Stimulated activated CD8-positive, alpha-beta memory T cell treated with anti-CD3 and anti-CD28 coated beads, Interleukin-12 subunit alpha, Interleukin-12 subunit beta, amount 100 ng/mL, for 24 hours (primary cell): ENCODE measurements around the gene OTUB1.
A peak's percentile ranks its signal among the peaks of the same experiment; 100 is the strongest.
"Not testable (repeated sequence)": the region's sequence is repeated elsewhere in the genome, so short reads cannot be mapped to it uniquely, and the experiment has no call there.

Experiments
- DNase-seq: peaks from one replicate; pipeline ENCODE4 v3.0.0-alpha.2; 2020; ENCODE audit errors: extremely low read depth

Gene OTUB1, protein sequence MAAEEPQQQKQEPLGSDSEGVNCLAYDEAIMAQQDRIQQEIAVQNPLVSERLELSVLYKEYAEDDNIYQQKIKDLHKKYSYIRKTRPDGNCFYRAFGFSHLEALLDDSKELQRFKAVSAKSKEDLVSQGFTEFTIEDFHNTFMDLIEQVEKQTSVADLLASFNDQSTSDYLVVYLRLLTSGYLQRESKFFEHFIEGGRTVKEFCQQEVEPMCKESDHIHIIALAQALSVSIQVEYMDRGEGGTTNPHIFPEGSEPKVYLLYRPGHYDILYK

DNA sequence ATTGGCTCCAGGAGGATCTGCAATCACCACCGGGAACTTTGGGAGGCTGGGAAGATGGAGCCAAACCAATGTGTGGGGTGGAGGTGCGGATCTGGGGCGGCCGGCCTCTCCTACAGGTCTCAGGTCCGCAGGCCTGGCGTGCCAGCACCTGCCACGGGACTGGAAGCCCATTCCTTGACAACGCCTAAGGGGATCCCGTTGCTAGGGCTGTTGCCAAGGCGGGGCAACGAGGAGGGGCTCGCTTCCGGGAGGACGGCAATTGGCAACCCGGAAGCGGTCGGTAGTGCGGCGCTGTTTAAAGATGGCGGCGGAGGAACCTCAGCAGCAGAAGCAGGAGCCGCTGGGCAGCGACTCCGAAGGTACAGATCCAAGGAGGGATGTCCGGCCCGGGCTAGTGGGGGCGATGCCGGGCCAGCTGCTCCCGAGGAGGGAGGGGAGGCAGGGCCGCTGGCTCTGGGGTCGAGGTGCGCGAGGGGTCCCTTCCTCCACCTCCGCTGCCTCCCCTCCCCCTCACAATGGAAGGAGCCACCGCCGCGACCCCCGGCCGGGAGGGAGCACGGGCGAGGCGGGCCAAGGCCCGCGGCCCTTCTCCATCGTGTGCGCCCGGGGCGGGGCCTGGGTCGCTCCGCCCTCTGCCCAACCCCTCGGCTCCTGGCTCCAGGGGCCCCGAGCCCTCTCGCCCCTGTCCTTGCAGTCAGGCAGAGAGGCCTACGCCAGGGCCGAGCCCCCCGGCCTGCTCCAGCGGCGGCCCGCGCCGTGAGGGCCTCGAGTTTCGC lies at the start of gene OTUB1:
TSS of gene OTUB1 (plus strand) at position 283 of the 776 bp plus-strand sequence. CDS start at position 302, 19 bp downstream.
- peak; percentile 79 for DNase-seq

DNA sequence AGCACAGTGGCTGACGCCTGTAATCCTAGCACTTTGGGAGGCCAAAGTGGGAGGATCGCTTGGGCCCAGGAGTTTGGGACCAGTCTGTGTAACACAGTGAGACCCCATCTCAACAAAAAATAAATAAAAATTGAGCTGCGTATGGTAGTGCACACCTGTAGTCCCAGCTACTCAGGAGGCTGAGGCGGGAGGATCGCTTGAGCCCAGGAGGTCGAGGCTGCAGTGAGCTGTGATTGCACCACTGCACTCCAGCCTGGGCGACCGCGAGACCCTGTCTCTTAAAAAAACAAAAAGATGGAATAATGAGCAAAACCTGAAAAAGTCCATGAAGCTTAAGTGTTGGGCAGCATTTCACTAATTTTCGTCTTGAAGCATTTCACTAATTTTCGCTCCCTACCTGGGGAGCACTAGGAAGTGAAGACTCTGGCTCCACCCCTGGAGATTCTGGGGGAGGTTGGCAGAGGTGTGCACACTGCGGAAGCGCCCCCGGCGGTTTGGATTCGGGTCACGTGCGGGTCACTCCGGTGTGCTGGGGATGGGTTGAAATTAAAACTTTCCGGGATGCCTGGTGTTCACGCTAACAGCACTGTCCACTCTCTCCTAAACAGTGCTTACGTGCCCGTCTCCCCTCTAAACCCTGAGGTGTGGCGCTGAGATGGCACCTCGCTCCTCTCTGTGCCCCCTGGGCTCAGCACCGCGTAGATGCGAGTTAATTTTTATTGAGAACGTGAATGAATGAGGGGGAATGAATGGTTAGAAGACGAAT lies 48.3 kb upstream of the OTUB1 start:
- DNase-seq: no peak

DNA sequence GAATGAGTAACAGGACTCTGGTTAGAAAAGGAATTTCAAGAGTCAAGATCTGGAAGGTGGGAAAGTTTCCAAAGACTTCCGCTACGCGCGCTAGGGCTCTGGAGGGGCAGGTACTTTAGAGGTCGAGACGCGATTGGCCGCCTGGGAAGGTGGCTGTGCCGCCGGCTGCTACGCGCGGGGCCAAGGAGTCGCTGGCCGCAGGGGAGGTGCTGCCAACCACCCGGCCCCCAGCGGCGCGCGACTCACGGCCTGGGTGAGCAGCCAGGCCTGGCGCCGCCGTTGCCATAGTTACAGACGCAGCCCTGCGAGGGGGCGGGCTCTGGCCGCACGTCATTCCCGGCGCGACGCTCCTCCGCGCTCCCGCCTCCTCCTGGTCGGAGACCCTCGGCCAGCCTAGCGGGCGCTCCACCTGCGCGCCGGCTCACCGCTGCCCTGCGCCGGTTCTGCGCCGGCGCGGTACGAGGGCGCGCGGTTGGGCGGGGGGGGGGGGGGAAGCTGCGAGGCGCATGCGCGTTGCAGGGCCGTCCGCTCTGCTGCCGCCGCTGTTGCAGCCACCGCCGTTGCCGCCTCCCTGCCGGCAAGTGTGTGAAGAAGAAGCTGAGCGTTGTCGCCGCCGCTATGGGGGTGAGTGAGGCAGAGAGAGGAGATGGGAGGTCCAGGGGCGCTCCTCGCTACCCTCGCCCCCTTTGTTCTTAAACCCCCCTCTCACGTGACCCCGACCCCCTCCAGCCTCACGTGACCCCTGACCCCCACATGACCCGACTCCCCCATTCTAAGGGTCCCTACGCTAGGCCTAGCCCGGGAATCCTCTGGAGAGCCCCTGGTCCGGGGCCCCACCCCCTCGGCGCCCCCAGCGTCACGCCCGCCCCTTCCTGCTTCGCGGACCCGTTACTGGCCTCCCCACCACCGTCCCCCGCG lies 47.5 kb upstream of the OTUB1 start, which contains the start of gene NAA40:
TSS of gene NAA40 (plus strand) at position 524 of the 918 bp plus-strand sequence. CDS start at position 619, 95 bp downstream.
- DNase-seq: peak; percentile 91

DNA sequence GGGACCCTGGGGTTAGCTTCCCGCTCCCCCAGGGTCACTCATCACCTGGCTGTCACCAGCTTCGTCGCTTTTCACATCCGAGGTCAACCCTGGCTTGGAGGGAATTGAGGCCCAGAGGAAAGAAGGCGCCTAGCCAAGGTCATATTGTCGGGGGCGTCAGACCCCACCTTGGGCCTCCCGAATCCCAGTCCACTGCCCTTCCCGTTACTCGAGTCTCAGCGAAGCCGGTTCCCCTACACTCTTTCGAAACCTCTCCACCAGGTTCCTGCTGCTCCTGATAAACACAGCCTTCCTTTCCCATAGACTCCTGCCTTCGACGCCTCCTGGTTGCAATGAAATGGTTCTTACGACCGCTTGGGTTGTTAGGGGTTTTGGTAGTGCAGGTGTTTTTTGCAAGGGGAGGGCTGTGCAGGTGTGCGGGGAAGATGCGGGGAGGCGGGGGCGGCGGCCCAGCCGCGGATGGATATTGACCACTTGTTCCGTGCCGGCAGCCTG lies 46.8 kb upstream of the OTUB1 start:
- no peak for DNase-seq

DNA sequence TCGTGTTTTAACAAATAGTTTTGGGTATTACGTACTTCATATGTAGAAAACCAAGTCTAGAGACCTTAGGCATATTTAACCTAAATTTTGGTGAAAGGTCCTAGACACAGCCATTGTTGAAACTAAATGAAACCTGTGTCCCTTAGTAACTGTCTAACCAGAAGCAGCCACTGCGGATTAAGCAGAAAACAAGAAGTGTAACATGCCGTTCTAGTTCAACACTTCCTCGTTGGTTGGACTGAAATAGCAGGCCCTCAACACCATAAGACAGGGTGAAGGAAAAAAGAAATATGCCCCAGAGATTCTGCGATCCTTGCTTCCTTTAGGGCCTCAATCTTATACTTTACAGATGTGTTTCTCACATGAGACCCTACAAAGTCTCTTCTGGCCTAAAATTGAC lies 45.5 kb upstream of the OTUB1 start:
- no peak for DNase-seq

DNA sequence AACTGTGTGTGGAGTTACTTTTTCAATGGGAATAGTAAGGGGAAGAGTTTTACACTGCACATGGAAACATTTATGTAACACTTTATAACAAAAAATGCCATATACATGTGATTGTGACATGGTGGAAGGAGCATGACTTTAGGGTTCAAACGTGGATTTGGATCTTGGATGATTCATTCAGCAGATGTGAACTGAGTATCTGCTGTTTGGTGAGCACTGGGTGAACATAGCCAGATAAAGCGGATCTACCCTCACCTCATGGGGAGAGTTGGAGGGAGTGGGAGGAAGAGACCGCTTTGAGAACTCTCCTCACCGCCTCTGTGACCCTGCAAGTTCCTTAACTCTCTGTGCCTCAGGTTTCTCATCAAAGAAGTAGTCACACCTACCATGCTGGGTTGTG lies 44.3 kb upstream of the OTUB1 start:
- no peak for DNase-seq

DNA sequence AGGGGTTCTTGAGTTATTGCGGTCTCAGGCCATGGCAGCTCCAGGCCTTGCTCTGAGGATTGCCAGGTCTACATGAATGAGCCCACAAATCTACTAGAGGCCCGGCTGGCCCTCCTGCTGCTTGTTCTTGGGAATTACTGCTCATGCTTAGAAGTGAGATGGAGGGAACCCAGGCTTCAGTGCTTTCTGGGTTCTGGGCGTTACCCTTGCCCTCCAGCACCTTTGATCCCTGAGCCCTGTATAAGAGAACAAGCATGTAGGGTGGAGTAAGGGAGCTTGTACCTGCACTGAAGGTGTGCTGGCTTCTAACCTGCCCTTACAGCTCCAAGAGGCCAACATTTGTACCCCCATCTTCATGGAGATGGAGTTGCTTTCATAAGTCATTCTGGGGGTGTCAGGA lies 43.4 kb upstream of the OTUB1 start:
- DNase-seq: no peak

DNA sequence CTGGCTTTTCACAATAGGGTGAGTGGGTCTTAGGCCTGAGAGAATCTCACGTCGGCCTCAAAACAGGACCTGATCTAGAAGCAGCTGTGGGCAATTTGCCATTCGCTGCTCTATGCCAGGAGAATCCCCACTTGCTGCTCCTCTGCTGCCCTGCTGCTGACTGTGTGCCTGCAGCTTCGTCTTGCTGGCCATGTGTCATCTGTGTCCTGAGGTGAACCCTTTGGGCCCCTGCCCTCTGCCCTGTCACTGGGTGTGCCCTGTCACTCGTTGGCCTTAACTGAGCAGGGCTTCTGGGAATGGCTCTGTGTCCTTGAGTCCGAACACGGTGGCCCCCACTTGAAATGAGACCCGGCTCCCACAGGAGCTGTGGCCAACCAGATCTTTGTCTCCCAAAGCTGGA lies 41.3 kb upstream of the OTUB1 start:
- no peak for DNase-seq

DNA sequence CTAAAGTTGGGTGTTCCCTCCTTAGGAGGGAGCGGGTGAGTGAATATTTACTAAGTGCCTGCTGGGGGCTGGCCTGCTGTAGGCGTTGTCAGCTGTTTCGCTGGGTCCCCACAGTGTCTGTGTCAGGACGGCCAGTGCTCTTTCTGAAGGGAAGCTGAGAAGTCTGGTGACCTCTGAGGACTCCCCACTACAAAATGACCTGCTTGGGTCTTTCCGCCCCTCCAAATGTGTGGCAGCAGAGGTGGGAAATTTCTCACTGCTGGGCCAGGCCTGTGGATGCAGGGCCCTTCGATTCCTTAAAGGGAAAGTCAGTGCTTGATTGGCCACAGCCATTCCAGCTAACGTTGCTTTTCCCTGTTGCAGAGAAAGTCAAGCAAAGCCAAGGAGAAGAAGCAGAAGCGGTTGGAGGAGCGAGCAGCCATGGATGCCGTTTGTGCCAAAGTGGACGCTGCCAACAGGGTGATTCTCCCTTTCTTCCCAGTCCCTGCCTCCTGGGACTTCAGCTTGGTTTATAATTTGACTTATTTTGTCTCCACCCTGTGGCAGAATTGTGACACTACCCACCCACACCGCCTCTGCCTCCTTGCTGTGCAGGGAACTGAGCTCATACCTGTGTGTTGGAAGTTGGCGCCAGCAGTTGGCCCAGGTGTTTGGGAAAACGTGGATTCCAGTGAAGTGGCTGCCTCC lies 40.6 kb upstream of the OTUB1 start:
- no peak for DNase-seq

DNA sequence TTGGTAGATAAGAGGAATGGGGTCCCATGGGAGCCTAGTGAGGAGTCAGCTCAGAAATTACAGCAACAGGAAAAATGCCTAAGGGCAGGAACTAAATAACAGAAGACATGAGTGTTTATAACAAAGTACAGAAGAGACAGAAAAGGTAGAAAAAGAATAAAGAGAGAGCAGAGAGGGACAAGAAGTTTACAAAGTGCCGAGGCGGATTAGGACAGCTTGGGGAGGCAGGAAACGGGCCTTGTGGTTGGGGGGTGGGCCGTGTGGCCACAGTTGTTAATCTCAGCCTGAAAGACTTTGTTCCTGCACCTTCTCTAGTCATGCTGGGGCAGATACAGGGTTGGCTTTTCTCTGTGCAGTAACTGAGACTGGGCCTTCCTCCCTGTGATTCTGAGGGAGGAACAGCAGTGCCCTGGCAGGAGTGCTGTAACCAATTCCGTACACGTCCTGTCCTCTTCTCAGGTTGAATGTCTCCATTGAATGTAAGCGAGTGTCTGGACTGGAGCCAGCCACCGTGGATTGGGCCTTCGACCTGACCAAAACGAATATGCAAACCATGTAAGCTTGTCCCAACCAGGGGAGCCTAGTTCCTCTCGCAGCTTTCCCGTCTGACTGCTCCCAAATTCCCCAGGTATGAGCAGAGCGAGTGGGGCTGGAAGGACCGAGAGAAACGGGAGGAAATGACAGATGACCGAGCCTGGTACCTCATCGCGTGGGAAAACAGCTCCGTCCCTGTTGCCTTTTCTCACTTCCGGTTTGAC lies 34.3 kb upstream of the OTUB1 start:
- no peak for DNase-seq

DNA sequence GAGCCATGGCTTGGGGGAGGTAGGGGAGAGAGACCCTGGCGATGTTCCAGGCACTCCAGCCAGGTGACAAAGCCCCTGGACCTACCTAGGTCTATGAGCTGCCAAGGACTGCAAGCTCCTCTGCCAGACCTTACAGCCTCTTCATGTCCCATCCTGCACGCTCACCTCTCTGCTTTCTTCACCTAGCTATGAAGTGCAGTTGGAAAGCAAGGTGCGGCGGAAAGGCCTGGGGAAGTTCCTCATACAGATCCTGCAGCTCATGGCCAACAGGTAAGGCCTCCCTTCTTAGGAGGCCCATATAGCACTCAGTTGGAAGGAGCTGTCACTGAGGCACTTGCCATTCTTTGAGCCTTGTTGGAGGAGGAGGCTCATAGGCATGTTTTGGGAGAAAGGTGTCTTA lies 33.7 kb upstream of the OTUB1 start:
- no peak for DNase-seq

DNA sequence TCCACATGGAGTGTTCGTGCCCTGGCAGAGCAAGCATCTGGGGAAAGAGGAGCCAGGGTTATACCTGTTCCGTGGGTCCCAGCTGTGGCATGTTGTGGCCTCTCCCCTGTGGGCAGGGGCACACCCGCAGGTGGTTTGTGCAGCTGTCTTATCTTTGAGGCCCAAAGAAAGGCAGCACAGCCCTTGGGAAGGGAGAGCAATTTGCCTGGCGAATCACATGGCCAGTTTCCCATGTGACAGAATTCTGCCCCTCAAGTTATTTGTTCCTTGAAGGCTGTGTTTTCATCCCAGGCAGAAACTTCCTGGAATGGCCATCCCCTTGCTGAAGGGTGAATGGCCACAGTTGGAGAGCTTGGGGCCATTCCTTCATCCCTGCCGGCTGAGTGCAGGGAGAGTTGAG lies 28.2 kb upstream of the OTUB1 start:
- DNase-seq: no peak

DNA sequence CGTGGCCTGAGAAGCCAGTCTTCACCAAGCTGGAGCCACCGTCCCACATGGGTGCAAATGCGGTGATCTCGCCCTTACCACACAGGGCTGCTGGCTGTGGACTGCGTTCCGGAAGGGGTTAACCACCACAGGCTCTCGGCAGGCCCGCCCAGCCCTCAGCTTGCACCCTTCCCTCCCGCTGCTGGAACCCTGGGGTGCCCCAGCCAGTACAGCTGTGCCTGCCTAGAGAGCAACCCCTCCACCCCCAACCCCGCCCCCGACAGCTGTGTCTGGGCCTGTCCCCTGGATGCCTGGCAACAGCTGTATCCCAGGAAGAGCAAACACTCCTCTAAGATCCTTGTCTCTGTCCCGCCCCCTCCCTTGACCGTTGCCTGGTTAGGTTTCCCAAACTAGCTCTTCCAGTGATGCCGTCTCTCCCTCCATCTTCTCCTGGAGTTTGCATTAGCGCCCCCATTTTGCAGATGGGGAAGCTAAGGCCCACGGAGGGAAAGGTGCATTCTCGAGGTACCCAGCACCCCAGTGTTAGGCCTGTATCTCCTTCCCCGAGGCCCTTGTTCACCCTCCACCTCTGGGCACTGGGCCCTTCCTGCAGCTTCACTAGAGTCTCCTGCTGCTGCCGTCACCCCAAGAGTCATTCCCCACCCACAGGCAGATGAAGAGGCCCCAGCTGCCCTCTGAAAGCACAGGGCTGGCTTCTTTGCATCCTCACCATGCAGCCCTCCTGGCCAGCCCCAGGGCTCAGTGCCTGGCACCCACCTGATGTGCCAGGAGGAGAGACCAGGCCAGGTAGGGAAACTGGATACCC lies 24.4 kb upstream of the OTUB1 start:
- DNase-seq: no peak

DNA sequence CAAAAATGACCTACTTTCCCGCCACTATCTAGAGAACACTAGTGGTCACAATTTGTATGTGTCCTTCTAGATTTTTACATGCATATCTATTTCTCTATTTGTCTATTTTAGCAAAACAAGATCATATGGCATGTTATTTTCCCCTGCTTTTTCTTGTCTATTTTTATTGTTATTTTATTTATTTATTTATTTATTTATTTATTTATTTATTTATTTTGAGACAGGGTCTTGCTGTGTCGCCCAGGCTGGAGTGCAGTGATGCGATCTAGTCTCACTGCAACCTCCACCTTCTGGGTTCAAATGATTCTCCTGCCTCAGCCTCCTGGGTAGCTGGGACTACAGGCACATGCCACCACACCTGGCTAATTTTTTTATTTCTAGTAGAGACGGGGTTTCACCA lies 22.3 kb upstream of the OTUB1 start:
- DNase-seq: not testable (repeated sequence)

DNA sequence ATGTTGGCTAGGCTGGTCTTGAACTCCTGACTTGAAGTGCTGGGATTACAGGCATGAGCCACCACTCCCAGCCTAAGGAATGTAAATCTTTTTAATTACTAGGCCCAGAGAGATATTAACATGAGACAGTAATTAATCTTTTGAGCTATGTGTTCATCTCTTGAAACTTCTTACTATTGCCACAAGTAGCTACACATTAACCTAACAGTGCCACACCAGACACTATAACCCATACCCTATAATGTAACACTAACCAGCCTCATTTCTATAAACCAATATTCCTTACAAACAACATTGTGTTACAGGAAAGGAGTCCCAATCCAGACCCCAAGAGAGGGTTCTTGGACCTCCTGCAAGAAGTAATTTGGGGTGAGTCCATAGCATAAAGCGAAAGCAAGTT lies 19.8 kb upstream of the OTUB1 start:
- no peak for DNase-seq

DNA sequence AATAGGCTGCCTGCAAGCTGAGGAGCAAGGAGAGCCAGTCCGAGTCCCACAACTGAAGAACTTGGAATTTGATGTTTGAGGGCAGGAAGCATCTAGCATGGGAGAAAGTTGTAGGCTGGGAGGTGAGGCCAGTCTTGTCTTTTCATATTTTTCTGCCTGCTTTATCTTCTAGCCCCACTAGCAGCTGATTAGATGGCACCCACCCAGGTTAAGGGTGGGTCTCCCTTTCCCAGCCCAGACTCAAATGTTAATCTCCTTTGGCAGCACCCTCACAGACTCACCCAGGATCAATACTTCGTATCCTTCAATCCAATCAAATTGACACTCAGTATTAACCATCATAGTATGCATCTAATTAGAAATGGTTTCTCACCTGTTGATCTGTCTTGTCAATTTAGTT lies 16.8 kb upstream of the OTUB1 start:
- DNase-seq: no peak

DNA sequence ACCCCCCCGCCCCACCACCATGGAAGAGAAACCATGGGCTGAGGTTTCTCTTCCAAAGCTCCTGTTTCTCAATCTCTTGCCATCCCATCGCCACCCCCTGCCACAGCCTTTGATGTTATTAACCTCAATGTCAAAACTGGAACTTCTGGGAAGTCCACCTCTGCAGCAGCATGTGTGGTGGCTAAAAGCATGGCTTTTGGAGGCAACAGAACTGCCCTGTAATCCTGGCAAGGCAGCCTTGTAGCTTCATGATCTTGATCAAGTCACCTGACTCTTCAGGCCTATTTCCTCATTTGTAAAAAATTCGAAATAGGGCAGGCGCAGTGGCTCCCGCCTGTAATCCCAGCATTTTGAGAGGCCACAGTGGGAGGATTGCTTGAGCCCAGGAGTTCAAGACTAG lies 15.3 kb upstream of the OTUB1 start:
- DNase-seq: no peak

DNA sequence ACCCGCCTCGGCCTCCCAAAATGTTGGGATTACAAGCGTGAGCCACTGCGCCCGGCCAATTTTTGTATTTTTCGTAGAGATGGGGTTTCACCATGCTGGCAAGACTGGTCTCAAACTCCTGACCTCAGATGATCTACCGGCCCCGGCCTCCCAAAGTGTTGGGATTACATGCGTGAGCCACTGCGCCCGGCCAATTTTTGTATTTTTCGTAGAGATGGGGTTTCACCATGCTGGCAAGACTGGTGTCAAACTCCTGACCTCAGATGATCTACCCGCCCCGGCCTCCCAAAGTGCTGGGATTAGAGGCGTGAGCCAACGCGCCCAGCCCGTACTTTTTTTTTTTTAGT lies 12.4 kb upstream of the OTUB1 start:
- not testable (repeated sequence) for DNase-seq
